ENCODE data around the gene RAB40C.

DNA sequence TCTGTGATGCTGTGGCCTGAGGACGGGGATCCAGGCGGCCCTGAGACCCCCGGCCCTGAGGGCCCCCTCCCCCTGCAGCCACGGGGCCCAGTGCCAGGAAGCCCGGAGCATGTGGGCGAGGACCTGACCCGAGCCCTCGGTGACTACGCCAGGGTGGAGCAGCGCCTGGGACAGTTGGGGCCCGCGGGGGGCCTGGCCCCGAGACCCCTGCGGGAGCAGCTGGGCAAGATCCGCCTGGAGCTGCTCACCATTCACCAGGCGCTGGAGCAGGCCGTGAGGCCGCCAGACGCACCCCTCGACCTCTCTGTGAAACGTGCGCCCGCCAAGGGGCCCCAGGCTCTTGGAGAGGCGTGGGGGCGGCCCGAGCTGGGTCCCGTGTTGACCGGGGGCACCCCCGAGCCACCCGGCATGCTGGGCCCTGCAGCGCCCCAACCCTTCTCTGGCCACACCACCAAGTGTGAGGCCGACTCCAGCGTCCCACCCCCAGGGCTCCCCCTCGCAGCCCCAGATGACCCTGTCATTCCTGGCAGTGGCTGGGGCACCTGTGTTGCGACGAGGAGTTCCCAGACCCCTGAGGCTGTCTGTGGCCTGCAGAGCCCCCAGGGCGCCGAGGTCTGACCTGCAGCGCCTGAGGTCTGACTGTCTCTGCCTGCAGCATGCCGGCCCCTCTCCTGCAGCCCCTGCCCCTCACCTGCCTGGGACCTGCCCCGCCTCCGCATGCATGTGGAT, 25.0 kb upstream of the RAB40C start:
- no peak for TF ChIP-seq ZFP3 (CRISPR knock-in tag; IDR thresholded peaks at IDR 0.05)
- TF ChIP-seq PPARA (CRISPR knock-in tag; IDR thresholded peaks at IDR 0.05; ENCODE audit: borderline replicate concordance), result no peak
